ENCODE data around the gene C16orf86.

C16orf86 gene

DNA sequence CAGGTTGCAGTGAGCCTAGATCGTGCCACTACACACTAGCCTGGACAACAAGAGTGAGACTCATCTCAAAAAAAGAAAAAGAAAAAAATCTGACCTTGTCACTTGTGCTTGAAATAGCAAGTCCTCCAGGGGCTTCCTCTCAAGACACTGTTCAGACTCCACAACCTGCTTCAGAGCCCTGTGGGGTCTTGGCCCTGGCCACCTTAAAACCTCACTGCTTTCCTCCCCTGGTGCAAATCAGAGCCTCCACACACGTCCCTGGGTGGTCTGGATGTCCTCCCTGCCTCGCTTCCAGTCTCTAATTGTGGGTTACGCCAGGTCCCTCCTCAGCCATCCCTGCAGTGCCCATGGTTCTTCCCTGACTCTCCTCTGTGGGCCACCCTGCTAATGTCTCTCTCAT lies 11.3 kb upstream of the C16orf86 start:
- H3K27me3 ChIP-seq = peaks cover 0 to 56% of the 10 kb centered on the region in 2 donors
- peaks cover 0 to 32% (median 26%) of the 10 kb centered on the region in 4 donors for H3K4me1 ChIP-seq
- no peak overlapping the region for H3K27ac ChIP-seq
- DNase-seq = no peak
- H3K9me3 ChIP-seq = no peaks in the 10 kb centered on the region
- H3K4me3 ChIP-seq = no peak overlapping the region
- intact Hi-C loops (cut with DNase I; ENCODE audit: low total_unique reads) = no loop called here
- TF ChIP-seq, protein P1, sequence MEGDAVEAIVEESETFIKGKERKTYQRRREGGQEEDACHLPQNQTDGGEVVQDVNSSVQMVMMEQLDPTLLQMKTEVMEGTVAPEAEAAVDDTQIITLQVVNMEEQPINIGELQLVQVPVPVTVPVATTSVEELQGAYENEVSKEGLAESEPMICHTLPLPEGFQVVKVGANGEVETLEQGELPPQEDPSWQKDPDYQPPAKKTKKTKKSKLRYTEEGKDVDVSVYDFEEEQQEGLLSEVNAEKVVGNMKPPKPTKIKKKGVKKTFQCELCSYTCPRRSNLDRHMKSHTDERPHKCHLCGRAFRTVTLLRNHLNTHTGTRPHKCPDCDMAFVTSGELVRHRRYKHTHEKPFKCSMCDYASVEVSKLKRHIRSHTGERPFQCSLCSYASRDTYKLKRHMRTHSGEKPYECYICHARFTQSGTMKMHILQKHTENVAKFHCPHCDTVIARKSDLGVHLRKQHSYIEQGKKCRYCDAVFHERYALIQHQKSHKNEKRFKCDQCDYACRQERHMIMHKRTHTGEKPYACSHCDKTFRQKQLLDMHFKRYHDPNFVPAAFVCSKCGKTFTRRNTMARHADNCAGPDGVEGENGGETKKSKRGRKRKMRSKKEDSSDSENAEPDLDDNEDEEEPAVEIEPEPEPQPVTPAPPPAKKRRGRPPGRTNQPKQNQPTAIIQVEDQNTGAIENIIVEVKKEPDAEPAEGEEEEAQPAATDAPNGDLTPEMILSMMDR (IDR thresholded peaks at IDR 0.05) = no peak
- H3K36me3 ChIP-seq = peaks cover 0 to 29% (median 14%) of the 10 kb centered on the region in 3 donors

DNA sequence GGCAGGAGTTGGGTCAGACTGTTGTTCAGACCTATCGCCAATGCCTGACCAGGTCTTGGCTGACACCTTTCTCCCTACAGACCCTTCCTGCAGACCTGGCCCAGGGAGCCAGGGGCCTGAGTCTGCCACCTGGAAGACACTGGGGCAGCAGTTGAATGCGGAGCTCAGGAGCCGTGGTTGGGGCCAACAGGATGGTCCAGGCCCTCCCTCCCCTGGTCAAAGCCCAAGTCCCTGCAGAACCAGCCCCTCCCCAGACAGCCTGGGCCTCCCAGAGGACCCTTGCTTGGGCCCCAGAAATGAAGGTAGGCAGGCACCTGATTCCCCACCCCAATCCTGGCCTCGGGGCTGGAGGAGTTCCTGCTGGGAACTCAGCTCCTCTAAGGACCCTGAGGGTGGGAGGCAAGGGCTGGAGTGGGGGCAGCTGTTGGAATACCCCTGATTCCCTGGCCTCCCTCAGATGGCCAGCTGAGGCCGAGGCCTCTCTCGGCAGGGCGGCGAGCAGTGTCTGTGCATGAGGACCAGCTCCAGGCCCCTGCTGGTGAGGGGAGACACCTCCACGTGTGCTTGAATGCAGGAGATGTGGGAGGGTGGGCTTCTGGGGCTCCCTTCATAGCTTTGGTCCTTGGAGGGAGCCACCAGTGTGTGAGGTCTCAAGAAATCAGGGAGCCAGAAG lies 10.1 kb upstream of the C16orf86 start:
- Histone ChIP-seq H3K4me3 (no peak overlapping the region), H3K9me3 (no peaks in the 10 kb centered on the region), H3K27me3 (peaks cover 0 to 45% of the 10 kb centered on the region in 2 donors), H3K4me1 (peaks cover 0 to 38% (median 32%) of the 10 kb centered on the region in 4 donors), H3K36me3 (peaks cover 0 to 29% (median 14%) of the 10 kb centered on the region in 3 donors), H3K27ac (no peak overlapping the region)
- TF ChIP-seq, protein P1 (IDR thresholded peaks at IDR 0.05) = no peak
- no peak for DNase-seq
- intact Hi-C loops (cut with DNase I; ENCODE audit: low total_unique reads) = no loop called here

DNA sequence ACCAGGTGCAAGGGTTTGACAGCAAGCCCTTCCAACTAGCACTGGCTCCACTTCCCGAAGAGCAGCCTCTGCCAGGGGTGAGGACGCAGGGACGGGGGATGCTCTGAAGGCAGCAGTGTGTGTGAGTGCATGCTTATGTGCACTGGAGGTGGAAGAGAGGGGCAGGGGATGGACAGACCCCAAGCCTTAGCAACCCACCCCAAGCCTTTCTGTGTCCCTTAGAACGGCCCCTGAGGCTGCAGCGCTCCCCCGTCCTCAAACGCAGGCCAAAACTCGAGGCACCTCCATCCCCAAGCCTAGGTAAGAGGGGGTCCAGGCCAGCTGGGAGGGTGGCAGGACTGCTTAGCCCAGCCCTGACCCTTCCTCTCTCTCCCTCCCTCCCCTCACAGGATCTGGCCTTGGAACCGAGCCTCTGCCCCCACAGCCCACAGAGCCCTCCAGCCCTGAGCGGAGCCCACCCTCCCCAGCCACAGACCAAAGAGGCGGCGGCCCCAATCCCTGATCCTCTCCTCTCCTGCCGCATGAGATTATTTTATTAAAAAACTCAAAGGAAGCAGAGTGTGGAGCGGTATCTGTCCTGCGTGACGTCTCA lies 9.5 kb upstream of the C16orf86 start:
- Histone ChIP-seq H3K4me3 (no peak overlapping the region), H3K27ac (no peak overlapping the region), H3K9me3 (no peaks in the 10 kb centered on the region), H3K27me3 (peaks cover 0 to 39% of the 10 kb centered on the region in 2 donors), H3K4me1 (peaks cover 0 to 41% (median 34%) of the 10 kb centered on the region in 4 donors), H3K36me3 (peaks cover 0 to 29% (median 14%) of the 10 kb centered on the region in 3 donors)
- DNase-seq = no peak
- TF ChIP-seq, protein P1 (IDR thresholded peaks at IDR 0.05) = no peak
- intact Hi-C loops (cut with DNase I; ENCODE audit: low total_unique reads) = no loop called here

DNA sequence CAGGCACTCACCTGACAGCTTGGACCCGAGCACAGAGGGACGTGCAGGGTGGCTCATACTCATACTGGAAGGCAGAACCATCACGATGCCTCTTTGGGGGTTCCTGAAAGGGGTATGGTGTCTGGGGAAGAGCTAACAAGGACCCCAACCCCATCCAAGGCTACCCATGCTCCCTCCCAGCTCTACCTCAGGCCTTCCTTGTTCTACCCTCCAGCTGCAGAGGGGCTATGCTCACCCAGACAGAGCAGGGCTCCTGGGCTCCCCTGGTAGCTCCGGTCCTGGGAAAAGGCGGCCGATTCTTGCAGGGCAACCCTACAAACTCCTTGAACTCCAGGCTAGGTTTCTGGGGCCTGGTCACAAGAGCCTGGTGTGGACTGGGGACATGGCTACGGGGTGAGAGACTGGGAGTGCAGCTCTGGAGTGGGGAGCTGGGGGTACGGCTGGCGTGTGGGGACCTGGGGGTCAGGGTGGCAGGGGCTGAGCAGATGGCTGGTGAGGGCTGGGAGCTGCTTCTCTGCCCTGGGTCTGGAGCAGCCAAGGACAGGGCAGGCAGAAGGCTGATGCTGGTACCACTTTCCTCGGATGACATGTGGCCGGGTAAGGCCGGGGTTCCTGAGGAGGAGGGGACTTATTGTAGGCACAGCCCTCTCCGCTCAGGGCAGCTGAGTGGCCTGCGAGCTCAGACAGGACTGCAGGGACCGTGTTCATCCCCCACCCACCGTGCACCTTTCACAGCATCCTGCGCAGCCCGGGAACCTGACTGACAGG lies 8.7 kb upstream of the C16orf86 start:
- DNase-seq = no peak
- intact Hi-C loops (cut with DNase I; ENCODE audit: low total_unique reads) = no loop called here
- peaks cover 0 to 34% (median 31%) of the 10 kb centered on the region in 4 donors for H3K4me1 ChIP-seq

More for the DNA sequence above, 8.7 kb upstream of the C16orf86 start:
- TF ChIP-seq, protein P1 (IDR thresholded peaks at IDR 0.05) = no peak
- Histone ChIP-seq H3K4me3 (no peak overlapping the region), H3K9me3 (no peaks in the 10 kb centered on the region), H3K27me3 (peaks cover 0 to 30% of the 10 kb centered on the region in 2 donors), H3K36me3 (peaks cover 0 to 37% (median 17%) of the 10 kb centered on the region in 3 donors), H3K27ac (no peak overlapping the region)

Measured in tibial artery (tissue), 4 donors.